HG02885 (cell line): ENCODE data around the gene LYPD4.

Source experiments
- ATAC-seq: cut with Tn5 transposase; IDR thresholded peaks from one replicate; pipeline ENCODE4 v1.9.1; 2021; ENCODE audit warnings: mild to moderate bottlenecking; ENCODE audit not compliant: unreplicated experiment, poor library complexity

Gene LYPD4

DNA sequence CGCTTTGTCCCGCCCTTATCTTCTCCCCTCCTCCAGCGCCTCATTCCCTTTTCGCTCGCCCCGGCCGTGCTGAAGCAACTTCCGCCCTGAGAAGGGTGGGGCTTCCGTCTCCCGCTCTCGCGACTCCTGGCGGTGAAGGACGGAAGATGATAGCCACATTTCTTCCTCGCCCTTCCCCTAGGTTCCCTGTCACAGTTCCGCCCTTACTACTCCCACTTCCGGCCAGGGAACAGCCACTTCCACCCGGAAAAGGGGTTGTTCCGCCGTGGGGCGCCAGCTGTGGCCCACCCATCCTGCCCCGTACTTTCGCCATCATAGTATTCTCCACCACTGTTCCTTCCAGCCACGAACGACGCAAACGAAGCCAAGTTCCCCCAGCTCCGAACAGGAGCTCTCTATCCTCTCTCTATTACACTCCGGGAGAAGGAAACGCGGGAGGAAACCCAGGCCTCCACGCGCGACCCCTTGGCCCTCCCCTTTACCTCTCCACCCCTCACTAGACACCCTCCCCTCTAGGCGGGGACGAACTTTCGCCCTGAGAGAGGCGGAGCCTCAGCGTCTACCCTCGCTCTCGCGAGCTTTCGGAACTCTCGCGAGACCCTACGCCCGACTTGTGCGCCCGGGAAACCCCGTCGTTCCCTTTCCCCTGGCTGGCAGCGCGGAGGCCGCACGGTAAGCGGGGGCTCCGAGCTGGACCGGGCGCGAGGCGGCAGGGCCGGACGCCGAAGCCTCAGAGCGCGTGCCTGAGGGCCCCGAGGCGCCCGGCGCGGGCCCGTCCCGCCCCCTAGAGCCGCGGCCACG, 15.3 kb upstream of the LYPD4 start, which contains the start of gene RPS19:
Gene RPS19 (plus strand): TSS at position 638 of the 801 bp plus-strand sequence. CDS start 520 bp downstream, outside the sequence.
- ATAC-seq: peak; percentile 82

DNA sequence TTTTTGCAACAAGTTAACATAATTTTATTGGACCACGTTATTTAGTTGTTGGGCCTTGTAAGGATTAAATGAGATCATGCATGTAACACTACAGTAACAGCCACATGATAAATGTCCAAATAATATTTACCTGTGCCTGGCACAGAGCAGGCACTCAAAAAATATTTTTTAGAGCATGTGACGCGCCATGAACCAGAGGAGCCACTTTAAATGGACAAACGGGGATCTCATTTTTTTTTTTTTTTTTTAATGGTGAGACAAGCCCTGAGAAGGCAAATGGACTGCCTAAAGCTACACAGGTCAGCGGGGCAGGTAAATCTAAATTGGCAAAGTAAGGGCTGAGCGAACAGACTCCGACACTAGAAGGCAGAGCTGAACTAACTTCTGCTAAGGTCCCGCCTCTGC, 14.7 kb upstream of the LYPD4 start:
- ATAC-seq: no peak

DNA sequence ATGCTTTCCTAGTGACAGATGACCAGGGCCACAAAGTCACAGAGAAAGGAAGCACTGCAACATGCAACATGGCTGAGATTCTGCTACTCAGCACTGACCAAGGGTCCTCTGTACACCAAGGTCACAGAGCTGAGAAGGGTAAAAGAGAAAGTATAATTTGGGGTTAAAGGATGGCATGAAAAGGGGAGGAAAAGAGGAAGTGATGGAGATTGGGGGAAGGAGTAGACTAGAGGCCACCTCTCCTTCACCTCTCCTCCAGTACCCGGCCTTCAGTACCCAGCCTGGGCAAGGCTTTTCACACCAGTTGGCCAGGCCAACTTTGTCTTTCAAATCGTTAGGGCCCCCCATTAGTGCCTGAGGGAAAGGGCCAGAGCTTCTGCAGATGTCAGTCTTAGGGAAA, 9.3 kb upstream of the LYPD4 start:
- ATAC-seq: no peak

DNA sequence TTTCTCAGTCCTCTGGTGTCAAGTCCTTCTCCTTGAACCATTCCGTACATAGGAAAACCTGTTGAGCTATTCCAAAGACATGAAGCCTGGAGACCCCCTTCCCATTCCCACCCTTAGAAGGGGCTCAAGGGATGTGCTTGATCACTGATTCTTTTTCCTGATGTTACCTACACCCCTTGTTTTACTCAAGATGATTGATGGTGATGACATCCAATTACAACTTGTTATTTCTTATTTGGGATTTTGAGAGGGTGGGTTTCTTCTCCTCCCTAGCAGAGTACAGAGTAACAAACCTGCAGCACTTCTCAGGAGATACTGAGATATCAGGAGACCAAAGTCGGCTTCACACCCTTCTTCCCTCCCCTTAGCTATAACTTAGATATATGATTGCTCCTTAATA, 8.9 kb upstream of the LYPD4 start:
- no peak for ATAC-seq

DNA sequence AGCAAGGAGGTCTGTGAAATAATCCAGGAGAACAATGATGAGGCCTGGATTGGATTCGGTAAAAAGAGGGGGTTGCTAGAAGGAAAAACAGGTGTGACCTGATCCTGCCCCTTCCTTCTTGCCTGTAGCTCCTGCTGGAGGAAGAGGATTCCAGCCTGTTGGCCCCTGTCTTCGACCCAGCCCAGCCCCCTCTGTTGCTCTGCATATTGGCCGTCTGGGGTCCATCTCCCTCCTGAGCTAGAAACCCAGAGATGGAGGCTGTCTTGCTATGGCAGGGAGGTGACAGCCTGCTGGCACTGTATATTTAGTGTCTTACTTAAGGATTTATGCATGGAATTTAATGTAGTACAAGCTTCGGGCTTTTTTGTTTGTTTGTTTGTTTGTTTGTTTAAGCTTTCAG, 7.0 kb upstream of the LYPD4 start:
- ATAC-seq: no peak

DNA sequence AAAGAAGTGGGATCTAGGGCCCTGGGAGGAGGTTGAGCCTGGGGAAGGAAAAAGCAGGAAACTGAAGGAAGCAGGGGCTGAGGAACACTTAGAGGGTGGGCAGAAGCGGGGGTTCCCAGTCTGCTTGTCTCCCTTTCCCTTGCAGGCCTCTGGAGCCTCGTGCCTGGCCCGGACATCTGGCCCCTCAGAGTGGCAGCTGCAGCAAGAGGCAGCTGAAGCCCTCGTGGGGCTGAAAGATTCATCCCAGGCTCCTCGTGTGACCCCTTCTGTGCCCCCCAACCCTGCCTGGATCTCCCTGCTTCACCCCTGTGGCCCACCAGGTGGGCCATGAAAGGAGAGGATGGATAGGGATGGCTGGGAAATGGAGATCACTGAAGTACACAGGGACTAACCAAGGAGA, 5.9 kb upstream of the LYPD4 start:
- no peak for ATAC-seq

DNA sequence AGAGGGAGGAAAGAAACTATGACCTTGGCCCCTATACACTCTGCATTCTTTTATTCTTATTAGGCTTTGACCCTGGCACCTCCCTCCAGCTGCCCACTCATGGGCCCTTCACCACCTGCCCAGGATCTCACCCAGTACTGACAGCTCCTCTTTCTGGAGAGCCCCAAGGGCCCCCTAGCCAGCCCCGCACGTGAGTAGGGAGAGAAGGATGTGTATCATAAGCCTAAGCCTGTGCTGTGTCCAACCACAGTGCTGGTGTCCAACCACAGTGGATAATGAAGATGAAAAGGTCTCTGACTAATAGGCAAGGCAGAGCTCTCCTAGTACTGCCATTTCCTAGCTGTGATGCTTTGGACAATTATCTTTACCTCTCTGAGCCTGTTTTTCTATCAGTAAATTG, 4.6 kb upstream of the LYPD4 start:
- ATAC-seq: no peak

DNA sequence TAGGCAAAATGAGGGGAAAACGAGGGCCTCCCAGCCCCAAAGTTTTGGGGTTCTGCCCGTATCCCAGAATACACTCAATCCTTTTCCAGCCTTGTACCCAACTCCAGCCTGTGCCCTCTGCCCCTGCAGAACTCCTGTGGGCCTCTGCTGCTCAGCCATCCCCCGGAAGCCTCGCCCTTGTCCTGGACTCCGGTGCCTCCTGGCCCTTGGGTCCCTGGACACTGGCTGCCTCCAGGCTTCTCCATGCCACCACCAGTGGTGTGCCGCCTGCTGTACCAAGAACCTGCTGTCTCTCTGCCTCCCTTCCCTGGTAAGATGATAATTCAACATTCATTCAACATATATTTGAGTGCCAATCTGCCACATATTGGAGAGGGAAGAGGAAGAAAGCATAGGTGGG, 4.2 kb upstream of the LYPD4 start:
- no peak for ATAC-seq

DNA sequence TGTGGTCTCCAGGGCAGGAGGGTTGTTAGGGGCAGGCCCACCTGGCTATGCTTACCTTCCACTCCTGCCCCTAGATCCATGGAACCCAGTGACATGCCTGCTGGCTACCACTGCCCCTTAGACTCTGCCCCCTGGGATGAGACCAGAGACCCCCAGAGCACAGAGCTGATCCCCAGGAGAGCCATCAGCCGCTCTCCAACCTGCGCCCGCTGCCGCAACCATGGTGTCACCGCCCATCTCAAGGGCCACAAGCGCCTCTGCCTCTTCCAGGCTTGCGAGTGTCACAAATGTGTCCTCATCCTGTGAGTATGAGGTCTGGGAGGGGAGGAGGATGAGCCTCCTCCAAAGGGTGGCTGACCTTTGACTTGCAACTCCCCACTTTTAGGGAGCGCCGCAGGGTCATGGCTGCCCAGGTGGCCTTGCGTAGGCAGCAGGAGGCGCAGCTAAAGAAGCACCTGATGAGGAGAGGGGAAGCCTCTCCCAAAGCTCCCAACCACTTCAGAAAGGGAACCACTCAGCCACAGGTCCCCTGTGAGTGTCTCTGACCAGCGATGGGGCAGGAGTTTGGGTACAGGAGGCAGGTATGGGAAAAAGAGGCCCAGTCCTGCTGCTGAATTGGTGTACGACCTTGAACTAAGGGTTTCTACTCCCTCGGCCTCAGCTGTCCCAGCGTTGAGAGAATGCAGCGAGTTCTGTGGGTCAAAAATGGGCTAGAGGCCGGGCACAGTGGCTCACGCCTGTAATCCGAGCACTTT, 3.0 kb upstream of the LYPD4 start:
- ATAC-seq: no peak

DNA sequence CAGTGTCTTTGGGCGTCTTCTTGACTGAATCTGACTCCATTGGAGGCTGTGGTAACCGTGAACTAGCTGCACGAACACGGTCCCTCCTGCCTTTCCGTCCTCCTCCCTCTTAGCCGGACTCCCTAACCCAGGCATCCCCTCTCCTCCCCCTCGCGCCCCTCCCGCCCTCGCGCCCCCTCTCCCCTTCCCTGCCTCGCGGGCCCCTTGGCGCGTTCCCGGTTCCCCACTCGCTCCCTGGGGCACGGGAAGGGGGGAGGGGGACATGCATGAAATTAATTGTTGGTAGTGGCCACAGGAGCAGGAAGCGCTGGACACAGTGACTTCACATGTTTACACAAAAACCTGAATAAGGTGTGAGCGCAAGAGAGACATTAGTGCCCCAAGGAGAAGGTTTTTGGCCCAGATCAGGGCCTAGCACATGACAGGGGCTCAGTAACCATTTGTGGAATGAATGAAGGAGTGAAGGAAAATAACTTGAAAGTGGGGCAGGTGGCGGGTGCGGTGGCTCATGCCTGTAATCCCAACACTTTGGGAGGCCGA, 638 bp upstream of the LYPD4 start:
- no peak for ATAC-seq

DNA sequence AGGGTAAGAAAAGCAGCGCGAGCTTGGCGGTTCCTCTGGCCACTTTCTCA, 343 bp upstream of the LYPD4 start, which contains the start of gene DMRTC2:
Gene DMRTC2 (plus strand): TSS at position 42 of the 50 bp plus-strand sequence. CDS start 2,387 bp downstream, outside the sequence.
- no peak for ATAC-seq

DNA sequence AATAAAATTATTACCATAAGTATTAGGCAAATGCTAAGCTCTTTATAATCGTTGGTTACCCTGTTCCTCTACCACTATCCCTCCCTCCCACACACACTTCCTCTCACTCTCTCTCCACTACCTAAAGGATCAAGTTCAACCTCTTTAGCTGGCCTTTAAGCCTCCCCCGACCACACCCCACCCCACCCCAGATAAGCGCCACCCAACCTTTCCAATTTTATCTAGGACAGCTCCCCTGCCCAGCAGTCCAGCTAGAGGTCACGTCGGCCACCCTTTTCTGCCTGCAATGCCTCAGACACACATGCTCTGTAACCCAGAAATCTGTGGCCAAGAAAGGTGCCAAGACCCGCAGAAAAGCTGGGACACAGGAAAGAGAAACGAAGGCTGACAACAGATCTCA, 1.1 kb downstream of the LYPD4 start:
- ATAC-seq: no peak

DNA sequence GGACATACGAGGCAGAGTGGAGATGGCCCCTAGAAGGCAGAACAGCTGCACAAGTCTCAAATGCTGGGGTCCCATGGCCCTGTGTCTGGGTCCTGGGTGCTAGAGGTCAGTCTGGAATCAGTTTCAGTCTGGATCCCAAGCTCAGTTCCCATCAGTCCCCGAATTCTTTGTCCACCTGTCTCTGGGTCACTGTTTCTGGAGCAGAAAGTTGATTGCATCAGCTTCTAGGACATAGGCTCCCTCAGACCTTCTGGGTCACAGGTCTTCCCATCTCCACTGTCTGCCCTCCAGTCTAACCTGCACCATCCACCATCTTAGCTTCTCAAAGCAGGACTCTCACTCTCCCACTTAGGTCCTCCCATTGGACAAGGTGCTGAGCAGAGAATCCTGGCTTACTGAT, 5.3 kb downstream of the LYPD4 start:
- no peak for ATAC-seq

DNA sequence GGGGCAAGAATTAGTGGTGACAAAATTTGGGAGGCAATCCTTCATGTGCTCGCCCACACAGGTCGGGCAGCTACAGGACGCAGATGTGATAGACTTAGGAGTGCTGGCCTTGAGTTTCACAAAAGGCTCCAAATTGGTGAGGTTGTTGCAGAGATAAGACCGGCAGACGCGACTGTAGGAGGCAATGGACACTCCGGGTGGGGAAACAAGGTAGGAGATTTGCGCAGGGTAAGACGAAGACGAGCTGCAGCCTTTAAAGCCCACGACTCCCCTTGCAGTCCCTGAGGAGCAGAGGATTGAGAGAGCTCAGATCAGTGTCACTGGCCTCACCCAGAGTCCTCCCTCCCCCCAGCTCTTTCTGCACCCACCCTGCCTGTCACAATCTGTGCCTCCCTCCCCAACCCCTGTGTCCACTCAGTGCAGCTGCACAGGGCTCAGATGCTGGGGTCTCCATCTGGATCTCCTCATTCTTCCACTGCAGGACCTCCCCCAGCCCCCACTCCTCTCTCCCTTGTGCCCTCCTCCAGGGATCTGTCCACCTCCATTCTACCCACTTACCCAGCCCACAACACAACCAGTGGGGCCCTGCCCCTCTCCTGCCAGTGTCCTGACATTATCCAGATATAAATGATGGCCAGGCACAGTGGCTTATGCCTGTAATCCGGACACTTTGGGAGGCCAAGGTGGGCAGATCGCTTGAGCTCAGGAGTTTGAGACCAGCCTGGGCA, 6.3 kb downstream of the LYPD4 start:
- no peak for ATAC-seq

DNA sequence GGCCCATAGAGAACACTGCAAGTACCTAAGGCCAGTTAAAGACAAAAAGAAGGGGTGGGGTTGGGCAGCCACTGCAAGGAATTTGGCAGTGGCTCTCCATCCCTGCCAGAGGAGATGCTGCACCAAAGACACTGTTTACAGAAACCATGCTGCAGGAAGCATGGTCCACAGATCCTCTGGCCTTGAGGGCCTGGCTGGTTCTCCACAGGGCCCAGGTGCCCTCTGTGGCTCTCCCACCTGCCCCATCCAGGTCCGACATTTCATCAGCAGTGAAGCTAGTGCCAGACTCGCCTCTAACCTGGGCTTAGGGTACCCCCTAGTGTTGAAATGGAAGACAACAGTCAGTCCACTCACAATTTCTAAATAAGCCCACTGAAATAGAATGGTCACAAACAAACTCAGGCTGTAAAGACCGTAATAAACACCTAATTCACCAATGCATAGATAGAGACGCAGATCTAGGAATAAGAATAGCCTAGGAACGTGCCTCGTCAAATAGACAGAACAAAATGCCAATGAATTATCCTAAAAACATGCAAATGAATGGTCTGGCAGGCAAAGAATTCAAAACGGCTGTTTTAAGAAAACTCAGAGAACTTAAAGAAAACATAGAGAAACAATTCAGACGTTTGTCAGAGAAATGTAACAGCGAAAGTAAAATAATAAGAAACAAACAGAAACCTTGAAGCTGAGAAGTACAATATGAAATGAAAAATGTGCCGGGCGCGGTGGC, 23.3 kb downstream of the LYPD4 start:
- no peak for ATAC-seq

DNA sequence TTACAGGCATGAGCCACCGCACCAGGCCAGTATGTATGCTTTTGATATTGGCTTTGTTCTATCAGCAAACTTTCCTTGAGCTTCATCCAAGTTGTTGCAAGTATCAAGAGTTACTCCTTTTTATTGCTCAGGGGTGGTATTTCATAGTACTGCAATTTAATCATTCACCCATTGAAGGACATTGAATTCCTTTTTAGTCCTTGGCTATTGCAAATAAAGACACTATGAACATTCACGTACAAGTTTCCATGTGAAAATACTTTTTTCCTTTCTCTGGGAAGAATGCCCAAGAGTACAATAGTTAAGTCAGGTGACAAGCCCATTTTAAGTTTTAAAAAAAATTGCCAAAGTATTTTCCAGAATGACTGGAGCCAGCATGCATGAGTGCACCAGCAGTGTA, 27.7 kb downstream of the LYPD4 start:
- ATAC-seq: no peak

DNA sequence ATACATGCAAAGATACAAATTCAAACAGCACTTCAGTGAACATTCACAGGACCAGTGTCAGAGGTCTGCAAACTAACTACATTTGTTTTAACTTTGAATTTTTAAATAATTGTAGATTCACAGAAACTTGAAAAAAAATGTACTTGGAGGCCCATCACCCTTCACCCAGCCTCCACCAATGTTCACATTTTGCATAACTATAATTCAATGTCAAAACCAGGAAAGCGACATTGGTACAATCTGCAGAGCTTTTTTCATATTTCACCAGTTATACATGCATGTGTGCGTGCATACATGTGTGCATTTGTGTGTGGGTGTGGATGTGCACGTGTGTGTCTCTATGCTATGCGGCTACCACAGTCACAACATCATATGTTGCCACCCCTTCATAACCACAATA, 29.2 kb downstream of the LYPD4 start:
- ATAC-seq: no peak

DNA sequence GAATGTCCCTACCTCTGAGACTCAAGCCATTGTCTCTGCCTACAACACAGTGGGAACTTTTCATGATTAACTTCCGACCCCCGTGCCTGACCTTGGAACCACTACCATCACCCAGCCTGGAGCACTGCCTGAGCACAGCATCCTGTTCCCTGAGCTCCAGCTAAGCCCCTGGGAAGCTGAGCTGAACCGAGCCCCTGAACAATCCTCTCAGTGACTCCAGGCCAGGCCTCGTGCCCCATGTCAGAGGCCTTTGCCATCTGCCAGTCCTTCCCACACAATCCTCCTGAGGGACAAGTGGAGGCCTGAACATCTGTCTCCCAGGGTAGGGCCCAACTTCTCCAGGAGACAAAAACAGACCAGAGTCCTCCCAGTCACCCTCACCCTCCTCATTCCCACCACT, 30.6 kb downstream of the LYPD4 start:
- ATAC-seq: no peak

DNA sequence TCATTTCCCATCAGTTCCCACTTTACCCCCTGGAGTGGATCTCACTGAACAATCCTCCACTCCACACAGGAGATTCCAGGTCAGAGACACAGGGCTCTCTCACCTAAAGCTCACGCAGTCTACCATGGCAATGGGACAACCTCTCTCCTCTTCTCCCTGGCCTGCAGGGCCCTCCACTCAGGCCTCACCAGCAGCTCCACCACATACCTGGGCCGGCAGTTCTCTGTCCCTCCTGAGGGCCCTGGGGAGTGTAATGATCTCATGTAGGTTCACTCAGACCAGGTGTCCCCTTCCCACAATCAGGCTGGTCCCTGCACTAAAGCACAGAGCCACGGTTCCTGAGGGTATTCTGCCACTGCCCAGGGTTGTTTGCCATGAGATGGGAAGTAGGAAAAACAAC, 32.5 kb downstream of the LYPD4 start:
- ATAC-seq: no peak

DNA sequence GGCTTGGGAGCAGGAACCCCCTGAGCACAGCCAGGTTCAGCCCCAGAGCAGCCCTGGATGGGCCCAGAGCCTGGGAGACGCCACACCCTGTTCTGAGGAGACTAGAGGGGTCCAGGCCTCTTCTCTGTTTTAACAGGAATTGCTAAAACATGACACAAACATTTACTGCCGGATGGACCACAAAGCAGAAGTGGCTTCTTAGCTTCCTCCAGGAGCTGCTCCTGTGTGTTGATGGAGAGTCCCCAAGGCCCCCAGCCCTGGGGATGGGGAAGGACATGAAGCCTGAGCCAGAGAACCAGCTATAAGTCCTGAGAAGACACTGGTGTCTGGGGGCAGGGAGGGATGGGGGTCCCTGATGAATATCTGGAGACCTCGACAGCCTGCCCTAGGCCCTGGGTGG, 33.4 kb downstream of the LYPD4 start:
- ATAC-seq: no peak

DNA sequence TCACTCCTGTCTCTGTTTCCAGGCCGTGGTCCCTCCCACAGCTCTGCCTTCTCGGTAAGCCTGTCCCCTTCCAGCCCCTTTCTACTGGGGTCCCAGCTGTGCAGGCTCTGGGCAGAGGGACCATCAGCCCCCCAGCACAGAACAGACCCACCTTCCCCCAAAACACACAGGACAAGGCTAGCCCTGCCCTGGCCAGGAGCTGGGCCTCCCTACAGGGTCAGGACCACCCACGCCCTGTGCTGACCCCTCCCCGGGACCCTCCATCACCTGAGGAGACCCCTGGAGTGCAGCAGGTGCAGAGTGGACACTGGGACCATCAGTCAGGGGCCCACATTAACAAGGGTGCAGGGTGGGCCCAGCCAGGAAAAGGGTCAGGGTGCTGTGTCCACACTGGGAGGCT, 34.2 kb downstream of the LYPD4 start:
- no peak for ATAC-seq
